Nephron progenitor cell (in vitro differentiated cells): ENCODE measurements around the gene ZNF516.

Experiments used
- DNase-seq: peaks from one replicate; pipeline ENCODE4 v3.0.0; 2021
- H3K27ac Mint-ChIP-seq: 2 replicates; pipeline ENCODE4 v1.8.0; 2021; ENCODE audit warnings: mild to moderate bottlenecking, moderate library complexity, mixed read lengths
- H3K27me3 Mint-ChIP-seq: 2 replicates; pipeline ENCODE4 v1.8.0; 2021; ENCODE audit warnings: mild to moderate bottlenecking, low read depth, mixed read lengths; ENCODE audit not compliant: poor library complexity
- H3K36me3 Mint-ChIP-seq: 2 replicates; pipeline ENCODE4 v1.8.0; 2021; ENCODE audit warnings: low read depth, mixed read lengths
- H3K4me1 Mint-ChIP-seq: 2 replicates; pipeline ENCODE4 v1.8.0; 2021; ENCODE audit warnings: mixed read lengths
- H3K4me3 Mint-ChIP-seq: 2 replicates; pipeline ENCODE4 v1.8.0; 2021; ENCODE audit warnings: mild to moderate bottlenecking, moderate library complexity, mixed read lengths
- H3K9me3 Mint-ChIP-seq: 2 replicates; pipeline ENCODE4 v1.8.0; 2021; ENCODE audit warnings: mild to moderate bottlenecking, moderate library complexity, mixed read lengths
- CTCF ChIP-seq: fragments of 200-600 bp; sonication (generic); IDR thresholded peaks from 2 replicates; pipeline ENCODE4 v1.5.0; 2021; ENCODE audit warnings: antibody characterized with exemption

ZNF516 gene

GRCh38 chr18:76428396-76429261 is 66.4 kb downstream of the ZNF516 start:
- Mint-ChIP-seq H3K27ac (peak overlapping the region; percentile 98), H3K9me3 (no peaks in the 10 kb centered on the region)

GRCh38 chr18:76426737-76427305 is 68.2 kb downstream of the ZNF516 start:
- peak; percentile 79 for DNase-seq
- no peak overlapping the region for H3K4me3 Mint-ChIP-seq
- peaks cover 94% of the 10 kb centered on the region for H3K4me1 Mint-ChIP-seq

More at GRCh38 chr18:76428396-76429261, 66.4 kb downstream of the ZNF516 start:
- Mint-ChIP-seq H3K4me3 (no peak overlapping the region), H3K36me3 (peaks cover 63% of the 10 kb centered on the region), H3K4me1 (peaks cover 94% of the 10 kb centered on the region), H3K27me3 (no peaks in the 10 kb centered on the region)
- TF ChIP-seq CTCF: no peak
- no peak for DNase-seq

GRCh38 chr18:76425146-76426131 is 69.6 kb downstream of the ZNF516 start:
- Mint-ChIP-seq H3K4me3 (no peak overlapping the region), H3K27me3 (no peaks in the 10 kb centered on the region), H3K36me3 (peaks cover 35% of the 10 kb centered on the region), H3K4me1 (peaks cover 94% of the 10 kb centered on the region), H3K27ac (peak overlapping the region; percentile 71), H3K9me3 (no peaks in the 10 kb centered on the region)
- DNase-seq: no peak
- no peak for TF ChIP-seq CTCF

More at GRCh38 chr18:76426737-76427305, 68.2 kb downstream of the ZNF516 start:
- Mint-ChIP-seq H3K27me3 (no peaks in the 10 kb centered on the region), H3K36me3 (peaks cover 45% of the 10 kb centered on the region), H3K9me3 (no peaks in the 10 kb centered on the region), H3K27ac (peak overlapping the region; percentile 42)
- peak; percentile 83 for TF ChIP-seq CTCF

- H3K27me3 Mint-ChIP-seq: no peaks in the 10 kb centered on the region
- peaks cover 17% of the 10 kb centered on the region for H3K36me3 Mint-ChIP-seq
- H3K27ac Mint-ChIP-seq: peak overlapping the region; percentile 68
- no peaks in the 10 kb centered on the region for H3K9me3 Mint-ChIP-seq
- TF ChIP-seq CTCF: no peak
- no peak overlapping the region for H3K4me3 Mint-ChIP-seq
- H3K4me1 Mint-ChIP-seq: peaks cover 98% of the 10 kb centered on the region
- DNase-seq: no peak
Measured at GRCh38 chr18:76422838-76423237, 72.2 kb downstream of the ZNF516 start.

- Mint-ChIP-seq H3K9me3 (no peaks in the 10 kb centered on the region), H3K4me3 (no peak overlapping the region), H3K4me1 (peaks cover 98% of the 10 kb centered on the region), H3K36me3 (peaks cover 11% of the 10 kb centered on the region), H3K27me3 (no peaks in the 10 kb centered on the region), H3K27ac (peak overlapping the region; percentile 33)
- no peak for DNase-seq
- TF ChIP-seq CTCF: no peak
Measured at GRCh38 chr18:76422121-76422520, 72.9 kb downstream of the ZNF516 start.
